Activated CD8-positive, alpha-beta T cell treated with anti-CD3 and anti-CD28 coated beads, Interleukin-2, amount 10 ng/mL, durations not matched to agents 7 days and 5 days (primary cell): ENCODE results near the gene SEPTIN5. TPM values are rescaled to one million over a fixed set of nuclear protein-coding genes. Genes with fewer than 3 reads are reported as not detected.

ENCODE experiments used
- ATAC-seq: fragments of 150-1000 bp; cut with Tn5 transposase; one replicate; pipeline ENCODE4 v1.10.0; 2021; ENCODE audit warnings: moderate library complexity
- CTCF ChIA-PET: fragments of 350-600 bp; sonication (Branson Sonifier 250); formaldehyde crosslinking; loops from one replicate; lab custom pipeline; 2021; ENCODE audit warnings: antibody characterized with exemption; lab: Charles Lee
- POLR2A ChIA-PET: fragments of 350-600 bp; sonication (Branson Sonifier 250); formaldehyde crosslinking; loops from one replicate; lab custom pipeline; 2021; ENCODE audit warnings: antibody characterized with exemption; lab: Charles Lee
- DNase-seq: peaks from one replicate; pipeline ENCODE4 v3.0.0-alpha.2; 2020
- H3K27ac Mint-ChIP-seq: one replicate; pipeline ENCODE4 v1.8.0; 2021; ENCODE audit warnings: mild to moderate bottlenecking, mixed read lengths
- H3K27me3 Mint-ChIP-seq: one replicate; pipeline ENCODE4 v1.8.0; 2021; ENCODE audit warnings: low read depth, mixed read lengths
- H3K36me3 Mint-ChIP-seq: one replicate; pipeline ENCODE4 v1.8.0; 2021; ENCODE audit warnings: low read depth, mixed read lengths
- H3K4me1 Mint-ChIP-seq: one replicate; pipeline ENCODE4 v1.8.0; 2021; ENCODE audit warnings: low read depth, mixed read lengths
- H3K4me3 Mint-ChIP-seq: one replicate; pipeline ENCODE4 v1.8.0; 2021; ENCODE audit warnings: mild to moderate bottlenecking, mixed read lengths
- H3K9me3 Mint-ChIP-seq: one replicate; pipeline ENCODE4 v1.8.0; 2022; ENCODE audit warnings: mixed read lengths; ENCODE audit not compliant: insufficient read depth
- total RNA-seq, 2 experiments: library from RNA; stranded (reverse); gene quantifications; one replicate each; pipeline ENCODE4 v1.2.3, GENCODE V29; 2021

SEPTIN5 gene
- total RNA-seq, 2 experiments from 2014 or later: 0.53 TPM; not detected in 1

GRCh38 chr22:19734163-19734562 is 19.9 kb downstream of the SEPTIN5 start:
- no peaks in the 10 kb centered on the region for H3K36me3 Mint-ChIP-seq
- peaks cover 2% of the 10 kb centered on the region for H3K4me1 Mint-ChIP-seq
- no peaks in the 10 kb centered on the region for H3K27me3 Mint-ChIP-seq
- POLR2A ChIA-PET: no interaction called here
- CTCF ChIA-PET: interaction anchor here (1.4 kb wide), 1 partner anchor 10 kb away, joined by 3 read pairs; no protein-coding TSS in a partner anchor
- H3K4me3 Mint-ChIP-seq: no peak overlapping the region
- no peak overlapping the region for H3K27ac Mint-ChIP-seq
- DNase-seq: no peak
- H3K9me3 Mint-ChIP-seq: no peaks in the 10 kb centered on the region
- no peak for ATAC-seq

- ATAC-seq (no peak), DNase-seq (no peak)
- Mint-ChIP-seq H3K4me1 (peaks cover 2% of the 10 kb centered on the region), H3K27ac (no peak overlapping the region), H3K9me3 (no peaks in the 10 kb centered on the region), H3K27me3 (no peaks in the 10 kb centered on the region), H3K4me3 (no peak overlapping the region), H3K36me3 (no peaks in the 10 kb centered on the region)
- CTCF ChIA-PET: interaction anchor here (1.2 kb wide), 1 partner anchor 175 kb away, joined by 4 read pairs; no protein-coding TSS in a partner anchor
- POLR2A ChIA-PET: no interaction called here
These were observed 20.6 kb downstream of the SEPTIN5 start for GRCh38 chr22:19734837-19735382.

GRCh38 chr22:19735665-19736510 is 21.6 kb downstream of the SEPTIN5 start:
- Mint-ChIP-seq H3K27ac (no peak overlapping the region), H3K9me3 (no peaks in the 10 kb centered on the region), H3K4me1 (no peaks in the 10 kb centered on the region), H3K27me3 (no peaks in the 10 kb centered on the region), H3K4me3 (no peak overlapping the region), H3K36me3 (no peaks in the 10 kb centered on the region)
- DNase-seq (no peak), ATAC-seq (no peak)
- ChIA-PET CTCF (interaction anchor here (1.2 kb wide), 1 partner anchor 174 kb away, joined by 4 read pairs; no protein-coding TSS in a partner anchor), POLR2A (no interaction called here)

- H3K4me1 Mint-ChIP-seq: no peaks in the 10 kb centered on the region
- no peak for ATAC-seq
These were observed 23.8 kb downstream of the SEPTIN5 start for GRCh38 chr22:19737846-19738663.

DNA sequence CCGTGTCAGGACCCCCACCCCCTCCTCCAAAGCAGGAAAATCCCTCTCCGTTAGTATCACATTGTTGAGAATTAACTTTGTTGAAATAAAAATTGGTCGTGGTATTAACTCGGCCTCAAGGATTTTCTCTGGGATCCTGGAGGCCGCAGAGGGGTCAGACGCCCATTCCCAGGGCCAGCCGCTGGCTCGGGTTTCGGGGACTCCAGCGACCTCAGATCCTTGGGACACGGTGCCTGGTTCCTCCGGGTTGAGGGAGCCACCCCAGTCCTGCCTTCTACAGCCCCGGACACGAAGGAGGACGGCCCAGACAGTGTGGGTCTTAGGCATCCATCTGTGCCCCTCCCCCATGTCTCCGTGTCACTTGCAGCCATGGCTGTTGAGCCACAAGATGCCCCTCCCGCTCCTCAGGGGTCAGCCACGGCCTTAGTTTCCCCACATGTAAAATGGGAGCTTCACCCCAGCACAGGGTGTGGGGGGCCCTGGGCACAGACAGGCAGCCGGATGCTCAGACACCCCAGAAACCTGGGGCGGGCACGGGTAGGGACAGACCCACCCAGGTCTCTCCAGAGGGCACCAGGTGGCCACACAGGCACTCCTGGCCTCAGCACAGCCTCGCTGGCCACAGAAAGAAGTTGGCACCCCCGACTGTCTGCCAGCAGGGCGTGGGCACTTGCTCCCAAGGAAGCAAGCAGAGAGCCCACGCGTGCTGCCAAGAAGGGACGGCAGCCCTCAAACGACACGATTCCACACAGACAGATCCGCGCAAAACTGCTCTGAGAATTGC is 24.6 kb downstream of the SEPTIN5 start:
- H3K27me3 Mint-ChIP-seq: no peaks in the 10 kb centered on the region
- no peaks in the 10 kb centered on the region for H3K9me3 Mint-ChIP-seq
- CTCF ChIA-PET: no interaction called here
- POLR2A ChIA-PET: no interaction called here
- DNase-seq (no peak), ATAC-seq (no peak)
- no peaks in the 10 kb centered on the region for H3K36me3 Mint-ChIP-seq
- no peaks in the 10 kb centered on the region for H3K4me1 Mint-ChIP-seq
- H3K4me3 Mint-ChIP-seq: no peak overlapping the region
- H3K27ac Mint-ChIP-seq: no peak overlapping the region

More at GRCh38 chr22:19737846-19738663, 23.8 kb downstream of the SEPTIN5 start:
- ChIA-PET CTCF (no interaction called here), POLR2A (no interaction called here)
- Mint-ChIP-seq H3K4me3 (no peak overlapping the region), H3K36me3 (no peaks in the 10 kb centered on the region), H3K9me3 (no peaks in the 10 kb centered on the region), H3K27ac (no peak overlapping the region), H3K27me3 (no peaks in the 10 kb centered on the region)
- no peak for DNase-seq

GRCh38 chr22:19739448-19739895 is 25.2 kb downstream of the SEPTIN5 start:
- Mint-ChIP-seq H3K36me3 (no peaks in the 10 kb centered on the region), H3K27ac (no peak overlapping the region), H3K27me3 (no peaks in the 10 kb centered on the region), H3K4me3 (no peak overlapping the region), H3K9me3 (no peaks in the 10 kb centered on the region), H3K4me1 (no peaks in the 10 kb centered on the region)
- CTCF ChIA-PET: no interaction called here
- no peak for DNase-seq
- ATAC-seq: no peak
- POLR2A ChIA-PET: no interaction called here

- POLR2A ChIA-PET: no interaction called here
- ATAC-seq: no peak
- DNase-seq: no peak
- no peaks in the 10 kb centered on the region for H3K36me3 Mint-ChIP-seq
- no peak overlapping the region for H3K27ac Mint-ChIP-seq
- no peaks in the 10 kb centered on the region for H3K4me1 Mint-ChIP-seq
- CTCF ChIA-PET: no interaction called here
- no peak overlapping the region for H3K4me3 Mint-ChIP-seq
- no peaks in the 10 kb centered on the region for H3K9me3 Mint-ChIP-seq
- H3K27me3 Mint-ChIP-seq: no peaks in the 10 kb centered on the region
These were observed 25.7 kb downstream of the SEPTIN5 start for GRCh38 chr22:19739911-19740449.

DNA sequence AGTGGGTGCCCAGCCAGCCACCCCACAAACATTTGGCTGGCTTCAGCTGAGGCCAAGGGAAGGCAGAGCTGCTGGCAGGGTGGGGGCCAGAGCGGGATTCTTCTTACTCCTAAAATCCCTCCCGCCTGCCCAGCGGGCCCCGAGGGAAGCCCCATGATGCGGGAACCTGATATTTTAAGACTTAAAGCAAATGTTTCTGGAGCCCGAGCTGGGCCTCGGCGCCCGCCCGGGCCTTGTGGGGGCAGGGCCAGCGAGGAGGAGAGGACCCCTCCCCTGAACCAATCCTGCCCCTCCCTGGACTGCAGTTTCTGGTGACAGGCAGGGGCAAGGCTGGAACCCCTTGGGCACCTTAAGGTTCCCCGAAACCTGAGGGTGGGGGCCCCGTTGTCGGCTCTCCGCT is 26.3 kb downstream of the SEPTIN5 start:
- Mint-ChIP-seq H3K4me1 (no peaks in the 10 kb centered on the region), H3K27ac (no peak overlapping the region), H3K27me3 (no peaks in the 10 kb centered on the region), H3K36me3 (no peaks in the 10 kb centered on the region), H3K9me3 (no peaks in the 10 kb centered on the region), H3K4me3 (no peak overlapping the region)
- DNase-seq (no peak), ATAC-seq (no peak)
- POLR2A ChIA-PET: no interaction called here
- CTCF ChIA-PET: interaction anchor here (2.5 kb wide), 1 partner anchor 10 kb away, joined by 11 read pairs; no protein-coding TSS in a partner anchor

GRCh38 chr22:19741053-19741452 is 26.8 kb downstream of the SEPTIN5 start:
- ChIA-PET POLR2A (no interaction called here), CTCF (interaction anchor here (1.3 to 2.5 kb wide), 2 partner anchors 10 to 11 kb away, joined by 6 to 11 read pairs; no protein-coding TSS in a partner anchor)
- ATAC-seq (no peak), DNase-seq (no peak)
- no peaks in the 10 kb centered on the region for H3K36me3 Mint-ChIP-seq
- no peak overlapping the region for H3K4me3 Mint-ChIP-seq
- no peaks in the 10 kb centered on the region for H3K27me3 Mint-ChIP-seq
- H3K9me3 Mint-ChIP-seq: no peaks in the 10 kb centered on the region
- H3K27ac Mint-ChIP-seq: no peak overlapping the region
- no peaks in the 10 kb centered on the region for H3K4me1 Mint-ChIP-seq

GRCh38 chr22:19742160-19743066 is 28.1 kb downstream of the SEPTIN5 start:
- Mint-ChIP-seq H3K4me1 (no peaks in the 10 kb centered on the region), H3K27me3 (no peaks in the 10 kb centered on the region), H3K27ac (no peak overlapping the region), H3K4me3 (no peak overlapping the region), H3K9me3 (no peaks in the 10 kb centered on the region), H3K36me3 (no peaks in the 10 kb centered on the region)
- POLR2A ChIA-PET: no interaction called here
- no peak for DNase-seq
- CTCF ChIA-PET: interaction anchor here (1.3 to 2.5 kb wide), 2 partner anchors 11 to 12 kb away, joined by 6 to 11 read pairs; no protein-coding TSS in a partner anchor
- no peak for ATAC-seq
